22Rv1 (cell line): ENCODE results near the gene LYPD6B.
"Not testable (repeated sequence)": the region's sequence is repeated elsewhere in the genome, so short reads cannot be mapped to it uniquely, and the experiment has no call there.

Source experiments
- H3K27ac ChIP-seq: fragments of 450-650 bp; 2 replicates; pipeline ENCODE4 v1.5.1; 2017
- ZFX ChIP-seq: fragments of 450-650 bp; IDR thresholded peaks from 2 replicates; pipeline ENCODE4 v1.6.1; 2017; ENCODE audit warnings: antibody characterized with exemption, borderline replicate concordance
- TF ChIP-seq, protein P1 (sequence below): fragments of 450-650 bp; IDR thresholded peaks from 2 replicates; pipeline ENCODE4 v1.5.1; 2017; ENCODE audit warnings: mild to moderate bottlenecking

LYPD6B gene

DNA sequence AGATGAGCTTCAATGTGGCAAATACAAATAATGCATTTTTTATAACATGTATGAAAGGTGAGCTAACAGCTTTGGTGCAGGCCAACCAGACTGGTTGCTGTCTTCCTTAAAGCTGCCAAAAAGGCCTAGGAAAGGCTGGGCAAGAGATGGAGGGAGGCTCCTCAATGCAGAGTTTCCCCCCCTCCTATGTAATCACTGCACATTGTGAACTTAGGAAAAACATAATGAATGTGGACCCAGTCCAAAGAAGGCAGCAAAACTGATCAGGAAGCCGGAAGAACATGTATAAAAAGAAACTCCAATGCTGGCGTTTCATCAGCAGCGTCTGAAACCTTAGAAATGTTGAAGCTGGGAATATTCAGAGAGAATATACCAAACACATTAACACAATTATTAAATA lies 207.7 kb downstream of the LYPD6B start:
- TF ChIP-seq, protein P1, sequence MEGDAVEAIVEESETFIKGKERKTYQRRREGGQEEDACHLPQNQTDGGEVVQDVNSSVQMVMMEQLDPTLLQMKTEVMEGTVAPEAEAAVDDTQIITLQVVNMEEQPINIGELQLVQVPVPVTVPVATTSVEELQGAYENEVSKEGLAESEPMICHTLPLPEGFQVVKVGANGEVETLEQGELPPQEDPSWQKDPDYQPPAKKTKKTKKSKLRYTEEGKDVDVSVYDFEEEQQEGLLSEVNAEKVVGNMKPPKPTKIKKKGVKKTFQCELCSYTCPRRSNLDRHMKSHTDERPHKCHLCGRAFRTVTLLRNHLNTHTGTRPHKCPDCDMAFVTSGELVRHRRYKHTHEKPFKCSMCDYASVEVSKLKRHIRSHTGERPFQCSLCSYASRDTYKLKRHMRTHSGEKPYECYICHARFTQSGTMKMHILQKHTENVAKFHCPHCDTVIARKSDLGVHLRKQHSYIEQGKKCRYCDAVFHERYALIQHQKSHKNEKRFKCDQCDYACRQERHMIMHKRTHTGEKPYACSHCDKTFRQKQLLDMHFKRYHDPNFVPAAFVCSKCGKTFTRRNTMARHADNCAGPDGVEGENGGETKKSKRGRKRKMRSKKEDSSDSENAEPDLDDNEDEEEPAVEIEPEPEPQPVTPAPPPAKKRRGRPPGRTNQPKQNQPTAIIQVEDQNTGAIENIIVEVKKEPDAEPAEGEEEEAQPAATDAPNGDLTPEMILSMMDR = no peak
- no peak for TF ChIP-seq ZFX
- H3K27ac ChIP-seq = no peak overlapping the region

DNA sequence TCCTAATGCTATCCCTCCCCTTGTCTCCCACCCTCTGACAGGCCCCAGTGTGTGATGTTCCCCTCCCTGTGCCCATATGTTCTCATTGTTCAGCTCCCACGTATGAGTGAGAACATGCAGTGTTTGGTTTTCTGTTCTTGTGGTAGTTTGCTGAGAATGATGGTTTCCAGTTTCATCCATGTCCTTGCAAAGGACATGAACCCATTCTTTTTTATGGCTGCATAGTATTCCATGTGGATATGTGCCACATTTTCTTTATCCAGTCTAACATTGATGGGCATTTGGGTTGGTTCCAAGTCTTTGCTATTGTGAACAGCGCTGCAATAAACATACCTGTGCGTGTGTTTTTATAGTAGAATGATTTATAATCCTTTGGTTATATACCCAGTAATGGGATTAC lies 212.9 kb downstream of the LYPD6B start:
- H3K27ac ChIP-seq = not testable (repeated sequence)

DNA sequence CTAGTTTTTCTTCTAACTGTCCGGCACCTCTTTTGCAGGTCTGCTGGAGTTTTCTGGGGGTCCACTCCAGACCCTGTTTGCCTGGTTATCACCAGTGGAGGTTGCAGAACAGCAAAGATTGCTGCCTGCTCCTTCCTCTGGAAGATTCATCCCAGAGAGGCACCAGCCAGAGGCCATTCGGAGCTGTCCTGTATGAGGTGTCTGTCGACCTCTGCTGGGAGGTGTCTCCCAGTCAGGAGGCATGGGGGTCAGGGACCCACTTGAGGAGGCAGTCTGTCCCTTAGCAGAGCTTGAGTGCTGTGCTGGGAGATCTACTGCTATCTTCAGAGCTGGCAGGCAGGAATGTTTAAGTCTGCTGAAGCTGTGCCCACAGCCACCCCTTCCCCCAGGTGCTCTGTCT lies 218.4 kb downstream of the LYPD6B start:
- H3K27ac ChIP-seq = not testable (repeated sequence)

DNA sequence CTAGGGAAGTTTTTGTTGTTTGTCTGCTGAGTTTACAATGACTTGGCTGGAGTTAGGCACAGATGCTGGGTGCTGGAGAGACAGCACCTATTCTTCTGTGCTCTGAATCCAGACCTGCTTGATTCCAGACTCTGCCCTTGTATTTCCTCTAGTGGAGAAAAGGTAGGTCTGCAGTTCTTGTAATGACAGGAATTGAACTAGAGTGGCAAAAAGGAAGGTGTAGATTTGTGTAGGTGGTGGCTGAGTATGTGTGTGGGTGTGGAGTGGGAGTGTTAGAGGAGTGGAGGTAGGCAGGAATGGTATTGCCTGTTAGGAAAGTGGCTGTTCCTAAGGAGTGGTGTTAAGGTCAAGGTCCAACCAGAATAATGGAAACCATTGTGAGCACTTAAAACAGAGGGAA lies 220.0 kb downstream of the LYPD6B start:
- TF ChIP-seq, protein P1 = no peak
- TF ChIP-seq ZFX = no peak
- H3K27ac ChIP-seq = no peak overlapping the region

DNA sequence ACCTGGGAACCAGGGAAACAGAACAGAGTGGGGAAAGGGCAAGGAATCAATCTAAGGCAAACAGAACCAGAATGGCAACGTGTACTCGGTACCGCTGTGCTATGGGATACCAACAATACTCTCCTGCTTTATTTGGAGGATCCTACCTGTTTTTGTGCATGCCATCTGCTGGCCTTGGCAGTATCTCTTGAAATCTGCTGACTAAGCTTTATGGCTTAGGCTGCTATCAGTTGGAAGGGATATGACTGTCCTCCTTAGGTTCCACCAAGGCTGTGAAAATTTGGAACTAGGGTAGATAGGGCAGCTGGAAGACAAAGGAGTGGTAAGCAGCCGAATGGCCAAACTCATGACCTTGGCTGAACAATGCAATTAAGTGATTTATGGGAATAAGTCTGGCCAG lies 220.6 kb downstream of the LYPD6B start:
- H3K27ac ChIP-seq = no peak overlapping the region
- TF ChIP-seq ZFX = no peak
- TF ChIP-seq, protein P1 = no peak

DNA sequence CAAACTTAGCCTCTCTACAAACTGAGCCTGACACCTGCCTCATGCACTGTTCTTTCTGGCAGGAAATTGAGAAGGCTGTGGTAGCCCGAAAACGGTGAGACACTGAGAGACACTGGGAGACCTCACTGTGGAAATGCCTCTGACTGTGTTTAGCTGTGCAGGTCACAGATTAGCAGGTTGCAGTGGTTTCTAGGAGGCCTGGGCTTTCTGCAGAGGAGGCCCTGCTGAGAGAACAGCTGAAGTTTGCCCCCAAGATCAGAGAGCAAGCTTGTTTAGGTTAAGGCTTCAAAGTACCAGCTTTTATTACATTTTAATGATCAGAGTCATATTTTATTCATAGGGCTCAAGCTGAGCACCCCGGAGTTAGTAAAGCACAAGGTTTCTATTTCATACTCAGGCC lies 223.2 kb downstream of the LYPD6B start:
- no peak overlapping the region for H3K27ac ChIP-seq
- TF ChIP-seq, protein P1 = no peak
- no peak for TF ChIP-seq ZFX
